GM19467 (cell line): ENCODE data around the gene GALR3.

Source experiments
- ATAC-seq: cut with Tn5 transposase; IDR thresholded peaks from one replicate; pipeline ENCODE4 v1.9.1; 2021; ENCODE audit warnings: mild to moderate bottlenecking, moderate library complexity; ENCODE audit not compliant: unreplicated experiment

The GALR3 gene

GRCh38 chr22:37865510-37865909, 42.3 kb downstream of the GALR3 start:
- ATAC-seq = no peak

- no peak for ATAC-seq
Measured at GRCh38 chr22:37870273-37870672, 47.1 kb downstream of the GALR3 start.
